ES-I3 (cell line): ENCODE measurements around the gene CCDC15.
"Not testable (repeated sequence)": the region's sequence is repeated elsewhere in the genome, so short reads cannot be mapped to it uniquely, and the experiment has no call there.

Experiments
- H3K36me3 ChIP-seq: 2 replicates; pipeline ENCODE4 v1.6.1; 2013; ENCODE audit warnings: mild to moderate bottlenecking, low read length, control low read depth, moderate library complexity; ENCODE audit not compliant: insufficient read depth
- H3K4me1 ChIP-seq: 2 replicates; pipeline ENCODE4 v1.6.1; 2013; ENCODE audit warnings: mild to moderate bottlenecking, control low read depth, low read length; ENCODE audit not compliant: insufficient read depth
- H3K9ac ChIP-seq: 2 replicates; pipeline ENCODE4 v1.6.1; 2013; ENCODE audit warnings: low read depth, mild to moderate bottlenecking, low read length, moderate library complexity
- H3K9me3 ChIP-seq: 2 replicates; pipeline ENCODE4 v1.6.1; 2013; ENCODE audit warnings: mild to moderate bottlenecking, low read length, moderate library complexity; ENCODE audit not compliant: control insufficient read depth, insufficient read depth

CCDC15 gene

GRCh38 chr11:125001079-125001778 is 47.2 kb downstream of the CCDC15 start:
- H3K9ac ChIP-seq = no peak overlapping the region
- H3K9me3 ChIP-seq = no peaks in the 10 kb centered on the region; the same call in 1 of the 2 replicates
- H3K4me1 ChIP-seq = no peaks in the 10 kb centered on the region
- no peaks in the 10 kb centered on the region; the same call in 1 of the 2 replicates for H3K36me3 ChIP-seq

GRCh38 chr11:125001849-125002248 is 47.8 kb downstream of the CCDC15 start:
- no peaks in the 10 kb centered on the region; the same call in 1 of the 2 replicates for H3K9me3 ChIP-seq
- H3K9ac ChIP-seq = no peak overlapping the region
- no peaks in the 10 kb centered on the region; the same call in 1 of the 2 replicates for H3K36me3 ChIP-seq
- no peaks in the 10 kb centered on the region for H3K4me1 ChIP-seq

- H3K9me3 ChIP-seq = no peaks in the 10 kb centered on the region; the same call in 1 of the 2 replicates
- no peaks in the 10 kb centered on the region; the same call in 1 of the 2 replicates for H3K36me3 ChIP-seq
- H3K4me1 ChIP-seq = no peaks in the 10 kb centered on the region
- H3K9ac ChIP-seq = no peak overlapping the region
Measured at GRCh38 chr11:125005491-125005890, 51.5 kb downstream of the CCDC15 start.

- Histone ChIP-seq H3K4me1 (no peaks in the 10 kb centered on the region), H3K36me3 (no peaks in the 10 kb centered on the region), H3K9ac (no peak overlapping the region), H3K9me3 (no peaks in the 10 kb centered on the region; the same call in 1 of the 2 replicates)
Measured at GRCh38 chr11:125016413-125016812, 62.4 kb downstream of the CCDC15 start.

GRCh38 chr11:125020342-125020741 is 66.3 kb downstream of the CCDC15 start:
- H3K9me3 ChIP-seq = no peaks in the 10 kb centered on the region
- H3K4me1 ChIP-seq = no peaks in the 10 kb centered on the region
- no peaks in the 10 kb centered on the region for H3K36me3 ChIP-seq
- no peak overlapping the region for H3K9ac ChIP-seq

- no peaks in the 10 kb centered on the region for H3K9me3 ChIP-seq
- no peak overlapping the region for H3K9ac ChIP-seq
- no peaks in the 10 kb centered on the region for H3K4me1 ChIP-seq
Measured at GRCh38 chr11:125022551-125022950, 68.5 kb downstream of the CCDC15 start.

GRCh38 chr11:125025968-125026367 is 72.0 kb downstream of the CCDC15 start:
- Histone ChIP-seq H3K9ac (no peak overlapping the region), H3K36me3 (no peaks in the 10 kb centered on the region)

More at GRCh38 chr11:125022551-125022950, 68.5 kb downstream of the CCDC15 start:
- no peaks in the 10 kb centered on the region for H3K36me3 ChIP-seq

GRCh38 chr11:125029431-125029830 is 75.4 kb downstream of the CCDC15 start:
- not testable (repeated sequence) for H3K9me3 ChIP-seq, H3K4me1 ChIP-seq, H3K36me3 ChIP-seq, H3K9ac ChIP-seq

More at GRCh38 chr11:125025968-125026367, 72.0 kb downstream of the CCDC15 start:
- no peaks in the 10 kb centered on the region for H3K9me3 ChIP-seq
- no peaks in the 10 kb centered on the region for H3K4me1 ChIP-seq

- Histone ChIP-seq H3K4me1 (no peaks in the 10 kb centered on the region), H3K36me3 (no peaks in the 10 kb centered on the region), H3K9me3 (no peaks in the 10 kb centered on the region), H3K9ac (no peak overlapping the region)
Measured at GRCh38 chr11:125036933-125037332, 82.9 kb downstream of the CCDC15 start.

- H3K36me3 ChIP-seq = no peaks in the 10 kb centered on the region
- H3K9me3 ChIP-seq = no peaks in the 10 kb centered on the region
- H3K9ac ChIP-seq = no peak overlapping the region
- no peaks in the 10 kb centered on the region for H3K4me1 ChIP-seq
Measured at GRCh38 chr11:125049164-125049792, 95.3 kb downstream of the CCDC15 start.

GRCh38 chr11:125052047-125052446 is 98.0 kb downstream of the CCDC15 start:
- Histone ChIP-seq H3K4me1 (no peaks in the 10 kb centered on the region), H3K9ac (no peak overlapping the region), H3K36me3 (no peaks in the 10 kb centered on the region), H3K9me3 (no peaks in the 10 kb centered on the region)

GRCh38 chr11:125053167-125053566 is 99.2 kb downstream of the CCDC15 start:
- no peaks in the 10 kb centered on the region for H3K4me1 ChIP-seq
- no peak overlapping the region for H3K9ac ChIP-seq
- H3K9me3 ChIP-seq = no peaks in the 10 kb centered on the region
- no peaks in the 10 kb centered on the region for H3K36me3 ChIP-seq

- no peaks in the 10 kb centered on the region for H3K36me3 ChIP-seq
- no peaks in the 10 kb centered on the region for H3K9me3 ChIP-seq
- H3K4me1 ChIP-seq = no peaks in the 10 kb centered on the region
- no peak overlapping the region for H3K9ac ChIP-seq
Measured at GRCh38 chr11:125055107-125055715, 101.2 kb downstream of the CCDC15 start.

GRCh38 chr11:125056111-125056510 is 102.1 kb downstream of the CCDC15 start:
- not testable (repeated sequence) for H3K4me1 ChIP-seq, H3K36me3 ChIP-seq

More at GRCh38 chr11:125056111-125056510, 102.1 kb downstream of the CCDC15 start:
- not testable (repeated sequence) for H3K9ac ChIP-seq, H3K9me3 ChIP-seq
